HFF-Myc (cell line): ENCODE results near the gene JAK2.
"Not testable (repeated sequence)": the region's sequence is repeated elsewhere in the genome, so short reads cannot be mapped to it uniquely, and the experiment has no call there.

Source experiments
- DNase-seq: peaks from one replicate; pipeline ENCODE4 v3.0.0-alpha.2; 2011; ENCODE audit warnings: low read depth; ENCODE audit errors: extremely low read depth
- H3K4me3 ChIP-seq: replicated peaks from 2 replicates; pipeline ENCODE4 v1.5.1; 2011; ENCODE audit warnings: low read depth, mild to moderate bottlenecking, control low read depth, low read length
- TF ChIP-seq, protein P1 (sequence below): IDR thresholded peaks from 2 replicates; pipeline ENCODE4 v1.5.1; 2012; ENCODE audit warnings: mild to moderate bottlenecking, low read depth, low read length, control low read depth; ENCODE audit errors: missing control alignments

The JAK2 gene

DNA sequence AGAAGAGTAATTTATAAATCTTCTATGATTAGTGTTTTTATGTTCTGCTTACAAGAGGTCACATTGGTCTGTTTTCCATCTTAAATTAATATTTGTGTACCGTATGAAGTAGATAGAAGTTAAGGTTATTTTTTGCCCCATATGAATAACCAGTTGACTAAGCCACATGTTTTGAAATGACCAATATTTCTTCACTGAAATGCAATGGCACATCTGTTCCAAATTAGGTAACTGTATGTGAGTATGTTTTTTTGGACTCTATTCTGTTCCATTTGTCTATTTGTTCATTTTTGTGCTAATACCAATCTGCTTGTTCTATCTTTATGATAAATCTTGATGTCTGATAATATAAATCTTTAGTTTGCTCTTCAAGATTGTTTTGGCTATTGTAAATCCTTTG lies 17.7 kb downstream of the JAK2 start:
- DNase-seq: no peak
- no peak overlapping the region for H3K4me3 ChIP-seq
- TF ChIP-seq, protein P1, sequence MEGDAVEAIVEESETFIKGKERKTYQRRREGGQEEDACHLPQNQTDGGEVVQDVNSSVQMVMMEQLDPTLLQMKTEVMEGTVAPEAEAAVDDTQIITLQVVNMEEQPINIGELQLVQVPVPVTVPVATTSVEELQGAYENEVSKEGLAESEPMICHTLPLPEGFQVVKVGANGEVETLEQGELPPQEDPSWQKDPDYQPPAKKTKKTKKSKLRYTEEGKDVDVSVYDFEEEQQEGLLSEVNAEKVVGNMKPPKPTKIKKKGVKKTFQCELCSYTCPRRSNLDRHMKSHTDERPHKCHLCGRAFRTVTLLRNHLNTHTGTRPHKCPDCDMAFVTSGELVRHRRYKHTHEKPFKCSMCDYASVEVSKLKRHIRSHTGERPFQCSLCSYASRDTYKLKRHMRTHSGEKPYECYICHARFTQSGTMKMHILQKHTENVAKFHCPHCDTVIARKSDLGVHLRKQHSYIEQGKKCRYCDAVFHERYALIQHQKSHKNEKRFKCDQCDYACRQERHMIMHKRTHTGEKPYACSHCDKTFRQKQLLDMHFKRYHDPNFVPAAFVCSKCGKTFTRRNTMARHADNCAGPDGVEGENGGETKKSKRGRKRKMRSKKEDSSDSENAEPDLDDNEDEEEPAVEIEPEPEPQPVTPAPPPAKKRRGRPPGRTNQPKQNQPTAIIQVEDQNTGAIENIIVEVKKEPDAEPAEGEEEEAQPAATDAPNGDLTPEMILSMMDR: no peak

GRCh38 chr9:5004481-5004880 lies 19.4 kb downstream of the JAK2 start:
- TF ChIP-seq, protein P1: no peak
- no peak overlapping the region for H3K4me3 ChIP-seq

GRCh38 chr9:5008202-5008601 lies 23.1 kb downstream of the JAK2 start:
- no peak for DNase-seq
- no peak overlapping the region for H3K4me3 ChIP-seq
- TF ChIP-seq, protein P1: no peak

More at GRCh38 chr9:5004481-5004880, 19.4 kb downstream of the JAK2 start:
- no peak for DNase-seq

GRCh38 chr9:5013374-5013773 lies 28.3 kb downstream of the JAK2 start:
- DNase-seq: no peak
- TF ChIP-seq, protein P1: no peak
- no peak overlapping the region for H3K4me3 ChIP-seq

GRCh38 chr9:5015934-5016333 lies 30.9 kb downstream of the JAK2 start:
- DNase-seq: no peak
- TF ChIP-seq, protein P1: no peak
- no peak overlapping the region for H3K4me3 ChIP-seq

DNA sequence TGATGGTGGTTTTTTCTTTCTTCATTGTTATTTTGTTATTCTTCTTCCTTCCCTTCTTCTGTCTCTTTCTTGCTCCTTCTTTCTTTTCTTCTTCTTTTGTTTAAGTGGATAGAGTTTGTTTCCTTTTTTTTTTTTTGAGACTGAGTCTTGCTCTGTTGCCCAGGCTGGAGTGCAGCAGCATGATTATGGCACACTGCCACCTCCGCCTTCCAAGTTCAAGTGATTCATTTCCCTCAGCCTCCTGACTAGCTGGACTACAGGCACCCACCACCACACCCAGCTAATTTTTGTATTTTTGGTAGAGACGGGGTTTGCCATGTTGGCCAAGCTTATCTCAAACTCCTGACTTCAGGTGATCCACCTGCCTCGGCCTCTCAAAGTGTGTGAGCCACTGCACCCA lies 40.3 kb downstream of the JAK2 start:
- TF ChIP-seq, protein P1: no peak
- peak; percentile 9 for DNase-seq
- no peak overlapping the region for H3K4me3 ChIP-seq

DNA sequence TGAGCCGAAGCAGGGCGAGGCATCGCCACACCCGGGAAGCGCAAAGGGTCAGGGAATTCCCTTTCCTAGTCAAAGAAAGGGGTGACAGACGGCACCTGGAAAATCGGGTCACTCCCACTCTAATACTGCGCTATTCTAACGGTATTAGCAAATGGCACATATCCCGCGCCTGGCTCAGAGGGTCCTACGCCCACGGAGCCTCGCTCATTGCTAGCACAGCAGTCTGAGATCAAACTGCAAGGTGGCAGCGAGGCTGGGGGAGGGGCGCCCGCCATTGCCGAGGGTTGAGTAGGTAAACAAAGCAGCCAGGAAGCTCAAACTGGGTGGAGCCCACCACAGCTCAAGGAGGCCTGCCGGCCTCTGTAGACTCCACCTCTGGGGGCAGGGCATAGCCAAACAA lies 46.9 kb downstream of the JAK2 start:
- H3K4me3 ChIP-seq, DNase-seq: not testable (repeated sequence)
